GM21447 (cell line): ENCODE measurements around the gene KANK2.

Experiments used
- ATAC-seq: cut with Tn5 transposase; IDR thresholded peaks from one replicate; pipeline ENCODE4 v1.9.1; 2021; ENCODE audit not compliant: unreplicated experiment

Gene KANK2

GRCh38 chr19:11197291-11198174, at the start of gene KANK2:
KANK2 (minus strand) TSS chr19:11197545; CDS start chr19:11194511, 3,034 bp downstream.
- ATAC-seq = peak; percentile 69

- ATAC-seq = no peak
Measured at GRCh38 chr19:11246941-11247340, 49.6 kb upstream of the KANK2 start.

- no peak for ATAC-seq
Measured at GRCh38 chr19:11244846-11245589, 47.7 kb upstream of the KANK2 start.

DNA sequence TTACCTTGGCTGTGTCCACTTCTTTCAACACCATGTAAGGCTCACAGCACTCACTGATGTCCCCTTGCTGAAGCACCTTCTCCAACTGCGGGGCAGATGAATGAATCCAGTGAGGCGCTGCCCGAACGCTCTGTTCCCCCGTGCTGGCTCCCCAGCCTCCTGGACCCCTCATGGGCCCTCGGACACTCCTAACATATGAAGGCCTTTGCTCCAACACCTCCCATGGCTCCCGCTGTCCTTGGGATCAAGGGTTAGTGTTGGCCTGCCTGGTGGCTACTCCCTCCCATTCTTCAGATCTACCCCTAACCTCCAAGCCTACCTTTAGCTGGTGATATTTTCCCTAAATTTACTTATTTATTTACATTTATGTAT, 46.4 kb upstream of the KANK2 start:
- no peak for ATAC-seq

DNA sequence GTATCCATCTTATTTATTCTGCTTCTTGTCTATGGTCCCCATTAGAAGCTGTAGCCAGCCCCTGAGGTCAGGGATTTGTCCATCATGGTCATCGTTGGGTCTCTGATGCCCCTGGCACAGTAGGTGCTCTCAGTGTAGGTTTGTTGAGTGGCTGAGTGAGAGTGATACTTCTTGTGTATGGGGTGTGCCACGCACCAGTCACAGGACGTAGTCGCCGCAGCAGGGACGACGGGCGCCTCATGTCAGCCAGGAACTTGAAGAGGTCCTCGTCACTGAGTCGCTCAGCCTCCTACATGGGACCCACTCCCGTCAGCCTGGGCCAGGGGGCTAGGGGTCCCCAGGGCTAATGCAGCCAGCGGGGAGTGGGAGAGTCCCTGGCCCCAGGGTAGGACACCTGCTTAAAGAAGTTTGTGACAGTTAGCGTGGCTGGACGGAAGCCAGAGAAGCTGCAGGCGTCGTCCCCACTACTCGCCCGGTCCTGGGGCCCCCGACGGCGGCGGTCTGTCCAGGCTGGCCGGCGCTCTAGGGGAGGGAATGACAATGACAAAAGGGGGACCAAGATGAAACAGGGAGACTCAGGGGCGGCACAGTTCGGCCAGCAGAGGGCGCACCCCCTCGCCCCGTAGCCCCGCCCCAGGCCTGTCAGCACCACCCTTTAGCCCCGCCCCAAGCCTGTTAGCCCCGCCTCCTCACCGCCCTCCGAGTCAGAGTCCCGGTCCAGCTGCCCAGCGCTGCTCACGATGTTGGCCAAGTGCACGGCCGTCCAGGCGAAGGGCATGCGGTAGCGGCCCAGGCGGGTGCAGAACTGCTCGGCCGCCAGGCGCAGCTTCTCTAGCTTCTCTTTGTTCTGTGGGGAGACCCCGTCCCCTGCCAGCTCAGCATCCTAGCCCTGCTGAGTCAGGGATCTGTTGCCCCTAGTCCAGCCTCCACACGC, 45.8 kb upstream of the KANK2 start:
- no peak for ATAC-seq

GRCh38 chr19:11242025-11242424, 44.7 kb upstream of the KANK2 start:
- no peak for ATAC-seq

DNA sequence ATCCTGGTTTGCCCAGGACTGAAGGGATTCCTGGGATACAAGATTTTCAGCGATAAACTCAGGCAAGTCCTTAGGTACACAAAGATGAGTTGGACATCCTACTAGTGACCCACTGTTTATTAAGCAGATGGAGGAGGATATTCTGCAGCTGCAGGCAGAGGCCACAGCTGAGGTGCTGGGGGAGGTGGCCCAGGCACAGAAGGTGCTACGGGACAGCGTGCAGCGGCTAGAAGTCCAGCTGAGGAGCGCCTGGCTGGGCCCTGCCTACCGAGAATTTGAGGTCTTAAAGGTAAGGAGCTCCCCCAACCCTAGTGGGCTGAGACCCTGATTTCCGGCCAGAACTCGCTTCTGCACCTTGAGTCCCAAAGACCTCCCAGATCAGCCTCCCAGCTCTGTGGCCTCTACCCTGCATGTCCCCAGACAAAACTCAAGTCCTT, 42.7 kb upstream of the KANK2 start:
- ATAC-seq = no peak

GRCh38 chr19:11239377-11240000, 42.1 kb upstream of the KANK2 start, which contains the start of gene ANGPTL8:
ANGPTL8 (plus strand) TSS chr19:11239619; CDS start chr19:11239638, 19 bp downstream.
- ATAC-seq = no peak

GRCh38 chr19:11238781-11239376, 41.5 kb upstream of the KANK2 start:
- ATAC-seq = no peak

DNA sequence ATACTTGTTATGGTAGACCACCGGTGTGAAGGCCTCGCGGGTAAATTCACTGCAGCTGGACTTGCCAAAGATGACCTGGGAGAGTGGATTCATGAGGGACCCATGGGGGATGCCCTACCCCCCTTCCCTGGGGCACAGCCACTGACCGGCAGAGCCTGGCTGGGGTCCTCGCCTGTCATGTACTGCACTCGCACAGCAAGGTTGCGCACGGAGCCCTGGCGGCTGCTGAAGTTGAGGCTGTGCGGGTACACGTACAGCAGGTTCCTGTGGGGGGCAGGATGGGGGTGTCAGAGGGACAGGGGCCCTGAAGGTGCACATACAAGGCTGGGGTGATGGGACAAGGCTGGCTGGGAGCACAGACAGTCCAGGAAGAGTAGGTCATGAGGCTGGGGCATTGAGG, 40.7 kb upstream of the KANK2 start:
- ATAC-seq = no peak

DNA sequence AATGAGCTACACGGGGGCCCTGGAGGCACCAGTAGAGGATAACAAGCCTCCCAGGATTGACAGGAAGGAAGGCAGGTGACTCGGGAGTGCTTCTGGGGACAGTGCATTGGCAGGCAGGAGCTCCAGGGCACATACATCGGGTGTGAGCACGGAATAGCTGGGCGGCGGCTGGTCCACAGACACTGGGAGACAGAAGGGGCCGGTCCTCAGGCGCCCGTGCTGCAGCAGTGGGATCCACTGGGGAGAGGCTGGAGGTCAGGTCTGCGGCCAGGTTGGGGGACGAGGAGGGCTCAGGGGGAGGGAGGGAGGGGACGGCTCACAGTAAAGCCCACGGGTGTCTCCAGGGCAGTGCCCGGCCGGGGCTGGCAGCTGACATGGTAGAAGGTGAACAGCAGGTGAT, 40.0 kb upstream of the KANK2 start:
- no peak for ATAC-seq

DNA sequence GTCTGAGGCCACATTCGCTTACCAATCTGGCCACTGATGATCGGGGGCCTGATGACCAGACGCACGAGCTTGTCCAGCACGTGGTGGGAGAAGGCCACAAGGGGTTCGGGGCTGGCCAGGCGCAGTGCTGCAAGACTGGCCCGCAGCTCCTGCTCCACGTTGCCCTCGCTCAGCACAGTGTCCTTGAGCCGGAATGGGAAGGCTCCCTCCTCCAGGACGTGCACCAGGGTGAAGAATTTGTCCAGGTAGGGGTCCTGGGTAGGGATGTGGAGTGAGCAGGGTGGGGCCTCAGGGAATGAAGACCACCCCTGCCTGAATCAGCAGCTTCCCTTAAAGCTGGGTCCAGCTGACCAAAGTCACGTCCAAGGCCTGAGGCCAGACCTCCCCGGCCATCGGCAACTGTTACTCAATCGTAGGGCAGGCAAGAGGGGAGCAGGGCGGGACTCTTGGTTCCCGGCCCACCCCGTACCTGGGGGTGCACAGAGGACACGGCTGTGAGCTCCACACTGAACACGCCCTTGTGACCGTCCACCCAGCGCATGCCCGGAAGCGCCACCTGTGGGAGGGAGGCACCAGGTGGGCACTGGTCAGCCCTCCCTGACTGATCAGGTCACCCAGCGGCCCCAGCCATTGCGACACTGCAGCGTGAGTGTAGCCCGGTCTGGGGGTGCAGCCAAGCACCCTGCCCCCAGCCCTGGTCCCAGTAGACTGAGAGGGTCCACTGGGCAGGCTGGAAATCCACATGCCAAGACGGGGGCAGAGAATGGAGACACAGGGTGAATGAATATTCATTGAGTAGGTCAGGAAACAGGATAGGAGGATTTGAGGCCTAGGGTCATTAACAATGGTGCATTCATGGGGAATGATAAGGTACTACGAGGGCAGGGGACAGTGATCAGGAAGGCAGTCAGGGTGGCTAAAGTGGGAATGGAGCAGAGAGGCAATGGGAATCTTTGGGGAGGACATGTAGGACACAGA, 39.3 kb upstream of the KANK2 start:
- ATAC-seq = no peak

DNA sequence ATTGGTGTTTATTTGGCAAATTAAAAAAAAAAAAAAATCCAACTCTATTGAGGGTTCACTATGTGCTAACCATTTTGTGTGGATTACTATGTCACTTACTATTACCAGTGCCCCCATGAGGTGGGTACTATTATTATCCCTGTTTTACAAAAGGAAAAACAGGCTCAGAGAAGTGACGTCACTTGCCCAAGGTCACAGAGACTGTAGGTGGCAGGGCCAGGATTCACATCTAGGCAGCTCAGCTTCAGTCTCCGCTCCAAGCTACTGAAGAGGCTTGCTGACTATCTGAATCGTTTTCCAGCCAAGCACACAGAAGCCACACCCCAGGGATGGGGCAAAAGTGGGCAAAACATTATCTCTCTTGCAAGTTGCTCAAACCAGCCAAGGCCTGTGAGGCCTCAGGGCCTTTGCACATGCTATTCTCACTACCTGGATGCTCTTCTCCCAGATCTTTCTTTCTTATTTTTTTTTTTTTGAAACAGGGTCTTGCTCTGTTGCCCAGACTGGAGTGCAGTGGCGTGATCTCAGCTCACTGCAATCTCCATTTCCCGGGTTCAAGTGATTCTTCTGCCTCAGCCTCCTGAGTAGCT, 37.2 kb upstream of the KANK2 start:
- ATAC-seq = no peak

- no peak for ATAC-seq
Measured at GRCh38 chr19:11233073-11233472, 35.7 kb upstream of the KANK2 start.

- ATAC-seq = no peak
Measured at GRCh38 chr19:11232555-11232954, 35.2 kb upstream of the KANK2 start.

DNA sequence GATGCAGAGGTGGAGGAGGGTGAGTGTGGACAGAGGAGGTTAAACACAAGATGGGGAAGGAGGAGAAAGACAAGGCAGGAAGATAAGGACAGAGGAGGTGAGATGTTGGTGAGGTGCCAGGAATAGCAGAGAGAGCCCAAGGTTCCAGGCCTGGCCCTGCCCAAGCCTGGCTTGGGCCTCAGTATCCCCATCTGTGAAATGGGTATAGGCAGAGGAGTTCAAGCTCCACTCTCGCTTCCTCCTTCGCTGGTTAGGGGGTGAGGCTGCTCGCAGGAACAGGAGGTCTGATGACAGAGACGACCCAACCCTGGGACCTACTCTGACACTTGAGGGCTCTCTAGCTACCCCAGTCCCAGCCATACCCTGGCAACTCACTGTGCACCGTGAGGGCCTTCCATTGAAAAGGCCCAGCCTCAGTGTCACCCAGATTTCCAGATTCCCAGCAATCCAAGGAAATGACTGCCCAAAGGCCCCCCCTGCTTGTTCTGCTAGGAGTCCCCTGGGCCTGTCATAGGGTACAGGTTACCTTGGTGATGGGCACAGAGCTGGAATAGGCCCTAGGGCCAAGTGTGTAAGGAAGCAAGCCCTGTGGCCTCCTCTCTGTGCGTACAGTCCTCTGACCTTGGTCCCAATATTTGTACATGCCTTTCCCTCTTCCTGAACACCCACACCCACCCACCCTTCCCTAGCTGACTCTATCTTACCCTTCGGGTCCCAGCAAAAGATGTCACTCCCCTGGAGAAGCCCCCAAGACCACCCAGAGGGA, 33.5 kb upstream of the KANK2 start:
- ATAC-seq = no peak

GRCh38 chr19:11227195-11227886, 30.0 kb upstream of the KANK2 start:
- ATAC-seq = no peak
